ENCODE measurements around the gene P2RX3. TPM values are rescaled to one million over a fixed set of nuclear protein-coding genes. Genes with fewer than 3 reads are reported as not detected.

Gene P2RX3
- total and polyA plus RNA-seq, 2 experiments from 2014 or later, result 0.15 to 0.35 TPM

- H3K27me3 ChIP-seq (ENCODE audit: insufficient read depth), result no peaks in the 10 kb centered on the region
- peaks cover 3% of the 10 kb centered on the region; the same call in 1 of the 3 replicates for H3K9me3 Mint-ChIP-seq
- H3K36me3 Mint-ChIP-seq (ENCODE audit: low read depth), result peaks cover 65% of the 10 kb centered on the region
- H3F3A ChIP-seq (replicated peaks; ENCODE audit: low read depth), result peaks cover 19% of the 10 kb centered on the region
- H4K20me1 ChIP-seq (replicated peaks; ENCODE audit: insufficient read depth), result peaks cover 19% of the 10 kb centered on the region
- H3K27ac ChIP-seq (ENCODE audit: low read depth), result peak overlapping the region; percentile 84
- H3K4me1 ChIP-seq (ENCODE audit: insufficient read depth), result peaks cover 36% of the 10 kb centered on the region
- no peak overlapping the region for H2AFZ ChIP-seq
- no peak for TF ChIP-seq POLR2AphosphoS5 (IDR thresholded peaks at IDR 0.05; ENCODE audit: low read depth)
- TF ChIP-seq ZNF331 (CRISPR knock-in tag; IDR thresholded peaks at IDR 0.05; ENCODE audit: low read depth), result no peak
- no peak for TF ChIP-seq CTCF (conservative IDR thresholded peaks at IDR 0.05; ENCODE audit: low read depth in 2 of 2)
- TF ChIP-seq EZH2 (IDR thresholded peaks at IDR 0.05; ENCODE audit: low read depth, unreplicated experiment), result no peak
- no peak for TF ChIP-seq JUNB (IDR thresholded peaks at IDR 0.05; ENCODE audit: unreplicated experiment)
- TF ChIP-seq CREB1 (CRISPR knock-in tag; IDR thresholded peaks at IDR 0.05; ENCODE audit: low read depth), result no peak
- TF ChIP-seq STAT1 (IDR thresholded peaks at IDR 0.05; ENCODE audit: unreplicated experiment), result no peak
- no peak for TF ChIP-seq NANOG (IDR thresholded peaks at IDR 0.05; ENCODE audit: borderline replicate concordance)
- TF ChIP-seq ETS1 (IDR thresholded peaks at IDR 0.05), result no peak
- no peak for TF ChIP-seq ZNF114 (CRISPR knock-in tag; IDR thresholded peaks at IDR 0.05)
- TF ChIP-seq EZH2phosphoT487 (IDR thresholded peaks at IDR 0.05; ENCODE audit: unreplicated experiment), result no peak
- TF ChIP-seq REST (IDR thresholded peaks at IDR 0.05; ENCODE audit: unreplicated experiment), result no peak
- no peak for TF ChIP-seq ZNF462 (CRISPR knock-in tag; IDR thresholded peaks at IDR 0.05)
- peaks cover 16% of the 10 kb centered on the region for H3K36me3 ChIP-seq (ENCODE audit: insufficient read depth)
- H3K27ac Mint-ChIP-seq, result peak overlapping the region; percentile 89
- no peak for ATAC-seq
- peaks cover 17% of the 10 kb centered on the region for H3K27me3 Mint-ChIP-seq (ENCODE audit: insufficient read depth, low read depth, poor library complexity)
- H3K79me2 ChIP-seq (replicated peaks; ENCODE audit: insufficient read depth), result peaks cover 49% of the 10 kb centered on the region
- no peaks in the 10 kb centered on the region for H3K9me2 ChIP-seq (ENCODE audit: insufficient read depth)
- peak overlapping the region; percentile 100 for H3K4me2 ChIP-seq
- no peak for DNase-seq (ENCODE audit: low spot score)
- H3K4me3 Mint-ChIP-seq, result peak overlapping the region; percentile 91
- peaks cover 54% of the 10 kb centered on the region for H3K4me1 Mint-ChIP-seq
- peak overlapping the region; percentile 94 for H3K4me3 ChIP-seq
These were observed 14.8 kb upstream of the P2RX3 start for GRCh38 chr11:57323167-57323854.
